NT2/D1 (cell line): ENCODE results near the gene DLG4.

ENCODE experiments used
- YY1 ChIP-seq: IDR thresholded peaks from 2 replicates; pipeline ENCODE4 v1.6.1; 2011; ENCODE audit not compliant: insufficient read length, insufficient read depth
- ZNF274 ChIP-seq: IDR thresholded peaks from 2 replicates; pipeline ENCODE4 v1.6.1; 2011; ENCODE audit warnings: mild to moderate bottlenecking, low read depth, low read length

- TF ChIP-seq ZNF274: no peak
- TF ChIP-seq YY1: no peak
These were observed 35.0 kb downstream of the DLG4 start for GRCh38 chr17:7184647-7185046.
